Natural killer cell (primary cell): ENCODE measurements around the gene P3H4. TPM values are rescaled to one million over a fixed set of nuclear protein-coding genes. Genes with fewer than 3 reads are reported as not detected.
"Not testable (repeated sequence)": the region's sequence is repeated elsewhere in the genome, so short reads cannot be mapped to it uniquely, and the experiment has no call there.

Experiments
- ATAC-seq, 3 donors: fragments of 150-1000 bp in 2 of 3; fragments of 200-7000 bp in 1 of 3; cut with Tn5 transposase; 1 replicate in 1 of 3; 2 replicates in 2 of 3; pipeline ENCODE4 v1.10.0; 2021; ENCODE audit warnings: mild to moderate bottlenecking in 2 of 3, moderate library complexity in 2 of 3
- DNase-seq, 2 donors: peaks; one replicate each; pipeline versions ENCODE4 v3.0.0 to v3.0.0-alpha.2; 2013 to 2021; ENCODE audit warnings: mixed read lengths in 1 of 2
- H3K27ac ChIP-seq: one replicate; pipeline ENCODE4 v1.5.1; 2013; ENCODE audit warnings: mild to moderate bottlenecking, low read length
- H3K27me3 ChIP-seq: one replicate; pipeline ENCODE4 v1.6.1; 2013; ENCODE audit warnings: low read length; ENCODE audit not compliant: control insufficient read depth, insufficient read depth
- H3K36me3 ChIP-seq: one replicate; pipeline ENCODE4 v1.6.1; 2013; ENCODE audit warnings: low read length; ENCODE audit not compliant: control insufficient read depth, insufficient read depth
- H3K4me1 ChIP-seq: one replicate; pipeline ENCODE4 v1.6.1; 2013; ENCODE audit warnings: low read length; ENCODE audit not compliant: control insufficient read depth, insufficient read depth
- H3K4me3 ChIP-seq: one replicate; pipeline ENCODE4 v1.5.1; 2013; ENCODE audit warnings: low read length
- H3K9me3 ChIP-seq: one replicate; pipeline ENCODE4 v1.6.1; 2013; ENCODE audit warnings: low read length; ENCODE audit not compliant: control insufficient read depth, insufficient read depth
- H3K27ac Mint-ChIP-seq, 2 donors: one replicate each; pipeline ENCODE4 v1.8.0; 2022; ENCODE audit warnings: mild to moderate bottlenecking in 2 of 2, mixed read lengths in 2 of 2, moderate library complexity in 1 of 2
- H3K27me3 Mint-ChIP-seq, 2 donors: one replicate each; pipeline ENCODE4 v1.8.0; 2022; ENCODE audit warnings: low read depth in 2 of 2, mixed read lengths in 2 of 2
- H3K36me3 Mint-ChIP-seq: one replicate; pipeline ENCODE4 v1.8.0; 2022; ENCODE audit warnings: mixed read lengths
- H3K4me1 Mint-ChIP-seq, 2 donors: one replicate each; pipeline ENCODE4 v1.8.0; 2022; ENCODE audit warnings: mixed read lengths in 2 of 2
- H3K4me3 Mint-ChIP-seq: one replicate; pipeline ENCODE4 v1.8.0; 2022; ENCODE audit warnings: mild to moderate bottlenecking, moderate library complexity, mixed read lengths
- H3K9me3 Mint-ChIP-seq, 2 donors: one replicate each; pipeline ENCODE4 v1.8.0; 2022; ENCODE audit warnings: mixed read lengths in 2 of 2
- CTCF ChIP-seq: fragments of 200-600 bp; IDR thresholded peaks from one replicate; pipeline ENCODE4 v1.8.0; 2022; ENCODE audit warnings: antibody characterized with exemption
- WGBS: methylation state at CpG from one replicate; pipeline ENCODE4 v1.1.7; 2013; ENCODE audit warnings: missing lambda C conversion rate; ENCODE audit not compliant: insufficient coverage; 5-methylcytosine and 5-hydroxymethylcytosine counted together
- intact Hi-C: fragments of 100-400 bp; cut with micrococcal nuclease; formaldehyde crosslinking; loops from one replicate; pipeline ENCODE4 v1.14.2; 2022
- total RNA-seq, 4 donors: library from RNA; stranded (reverse); fragments of 120-200 nt in 1 of 4; gene quantifications; one replicate each; pipeline versions ENCODE4 v1.2.3 to v1.2.4, GENCODE V29; 2013 to 2022

The P3H4 gene
- total RNA-seq, 3 donors from 2014 or later (not counting 1 experiment from before 2014, with no cell fraction given), result 6.9 to 8.9 (median 7.5) TPM

GRCh38 chr17:41835214-41835799 is 23.6 kb upstream of the P3H4 start:
- DNase-seq (no peak), ATAC-seq (peak in 2 of 3 donors; percentile 5 to 41)
- intact Hi-C loops, result no loop called here
- Mint-ChIP-seq H3K4me3 (peak overlapping the region; percentile 81), H3K27me3 (peaks cover 0 to 6% of the 10 kb centered on the region in 2 donors), H3K9me3 (no peaks in the 10 kb centered on the region), H3K27ac (no peak overlapping the region), H3K4me1 (peaks cover 6% of the 10 kb centered on the region in 2 donors), H3K36me3 (no peaks in the 10 kb centered on the region)
- H3K9me3 ChIP-seq, result no peaks in the 10 kb centered on the region
- H3K27me3 ChIP-seq, result no peaks in the 10 kb centered on the region
- no peak overlapping the region for H3K27ac ChIP-seq
- H3K36me3 ChIP-seq, result no peaks in the 10 kb centered on the region
- TF ChIP-seq CTCF, result no peak
- peaks cover 14% of the 10 kb centered on the region for H3K4me1 ChIP-seq
- 26% methylated on average over 13 of the region's 13 CpGs for WGBS
- peak overlapping the region; percentile 70 for H3K4me3 ChIP-seq

- H3K36me3 Mint-ChIP-seq, H3K9me3 Mint-ChIP-seq, H3K9me3 ChIP-seq, H3K27me3 ChIP-seq, H3K27ac ChIP-seq, H3K36me3 ChIP-seq, H3K4me1 Mint-ChIP-seq, ATAC-seq, H3K27ac Mint-ChIP-seq, H3K4me3 Mint-ChIP-seq, H3K27me3 Mint-ChIP-seq, DNase-seq, H3K4me1 ChIP-seq, H3K4me3 ChIP-seq, intact Hi-C loops: not testable (repeated sequence)
- 84% methylated on average over 10 of the region's 10 CpGs for WGBS
These were observed 18.2 kb upstream of the P3H4 start for GRCh38 chr17:41829961-41830360.

- intact Hi-C loops, result no loop called here
- DNase-seq, result no peak
- Mint-ChIP-seq H3K27ac (no peak overlapping the region), H3K36me3 (no peaks in the 10 kb centered on the region), H3K9me3 (no peaks in the 10 kb centered on the region), H3K27me3 (no peaks in the 10 kb centered on the region), H3K4me3 (no peak overlapping the region), H3K4me1 (no peaks in the 10 kb centered on the region)
- Histone ChIP-seq H3K36me3 (peaks cover 2% of the 10 kb centered on the region), H3K9me3 (no peaks in the 10 kb centered on the region), H3K27ac (no peak overlapping the region), H3K4me3 (no peak overlapping the region), H3K4me1 (no peaks in the 10 kb centered on the region), H3K27me3 (no peaks in the 10 kb centered on the region)
- WGBS, result 92% methylated on average over 19 of the region's 19 CpGs
- no peak for ATAC-seq
- TF ChIP-seq CTCF, result no peak
These were observed 13.6 kb upstream of the P3H4 start for GRCh38 chr17:41825175-41825845.

GRCh38 chr17:41824086-41824485 is 12.3 kb upstream of the P3H4 start:
- Histone ChIP-seq H3K4me3 (no peak overlapping the region), H3K4me1 (no peaks in the 10 kb centered on the region), H3K9me3 (no peaks in the 10 kb centered on the region), H3K27me3 (no peaks in the 10 kb centered on the region), H3K27ac (no peak overlapping the region), H3K36me3 (no peaks in the 10 kb centered on the region)
- Mint-ChIP-seq H3K9me3 (no peaks in the 10 kb centered on the region), H3K27ac (no peak overlapping the region), H3K4me3 (no peak overlapping the region), H3K27me3 (no peaks in the 10 kb centered on the region), H3K36me3 (no peaks in the 10 kb centered on the region), H3K4me1 (no peaks in the 10 kb centered on the region)
- intact Hi-C loops, result no loop called here
- TF ChIP-seq CTCF, result no peak
- no peak for ATAC-seq
- 76% methylated on average over 7 of the region's 7 CpGs for WGBS
- DNase-seq, result no peak
